Prostate gland (tissue), 2 donors: Measurements from ENCODE around the gene ZNF366.

ENCODE experiments used
- POLR2A ChIP-seq: fragments of 450-650 bp; IDR thresholded peaks from one replicate; pipeline ENCODE4 v1.6.1; 2016; ENCODE audit warnings: antibody characterized with exemption, mild to moderate bottlenecking
- TF ChIP-seq, protein P1 (sequence below), 4 experiments: fragments of 200-600 bp in 2 of 4; fragments of 450-650 bp in 2 of 4; sonication (generic) in 2 of 4; IDR thresholded peaks; 1 replicate in 3 of 4; 2 replicates in 1 of 4; pipeline ENCODE4 v1.5.1; 2016 to 2019; ENCODE audit warnings: antibody characterized with exemption in 4 of 4, mild to moderate bottlenecking in 2 of 4, moderate library complexity in 2 of 4

GRCh38 chr5:72508241-72509170, 1.3 kb upstream of the ZNF366 start:
- TF ChIP-seq, protein P1, sequence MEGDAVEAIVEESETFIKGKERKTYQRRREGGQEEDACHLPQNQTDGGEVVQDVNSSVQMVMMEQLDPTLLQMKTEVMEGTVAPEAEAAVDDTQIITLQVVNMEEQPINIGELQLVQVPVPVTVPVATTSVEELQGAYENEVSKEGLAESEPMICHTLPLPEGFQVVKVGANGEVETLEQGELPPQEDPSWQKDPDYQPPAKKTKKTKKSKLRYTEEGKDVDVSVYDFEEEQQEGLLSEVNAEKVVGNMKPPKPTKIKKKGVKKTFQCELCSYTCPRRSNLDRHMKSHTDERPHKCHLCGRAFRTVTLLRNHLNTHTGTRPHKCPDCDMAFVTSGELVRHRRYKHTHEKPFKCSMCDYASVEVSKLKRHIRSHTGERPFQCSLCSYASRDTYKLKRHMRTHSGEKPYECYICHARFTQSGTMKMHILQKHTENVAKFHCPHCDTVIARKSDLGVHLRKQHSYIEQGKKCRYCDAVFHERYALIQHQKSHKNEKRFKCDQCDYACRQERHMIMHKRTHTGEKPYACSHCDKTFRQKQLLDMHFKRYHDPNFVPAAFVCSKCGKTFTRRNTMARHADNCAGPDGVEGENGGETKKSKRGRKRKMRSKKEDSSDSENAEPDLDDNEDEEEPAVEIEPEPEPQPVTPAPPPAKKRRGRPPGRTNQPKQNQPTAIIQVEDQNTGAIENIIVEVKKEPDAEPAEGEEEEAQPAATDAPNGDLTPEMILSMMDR (IDR thresholded peaks at IDR 0.05), result no peak
- no peak for TF ChIP-seq POLR2A
